Measurements from ENCODE around the gene EIF3A. TPM values are rescaled to one million over a fixed set of nuclear protein-coding genes. Genes with fewer than 3 reads are reported as not detected.

Gene EIF3A
- total and polyA plus RNA-seq, 2 donors (not counting 1 experiment from before 2014, with no cell fraction given): 39.9 to 112 TPM

Other genes with a start within 250 kb of the EIF3A start
- gene NANOS1, start 51.1 kb downstream of the EIF3A start, total RNA-seq: 1.0 and 1.2 TPM in 2 replicates
- 1.1 and 2.3 TPM in 2 replicates for gene NANOS1, start 51.1 kb downstream of the EIF3A start, polyA plus RNA-seq
- 79.1 and 116 TPM in 2 replicates for gene DENND10, start 23.3 kb upstream of the EIF3A start, total RNA-seq
- 92.4 and 125 TPM in 2 replicates for gene DENND10, start 23.3 kb upstream of the EIF3A start, polyA plus RNA-seq
- 17.7 TPM in 2 replicates for gene SFXN4, start 84.9 kb upstream of the EIF3A start, total RNA-seq
- gene SFXN4, start 84.9 kb upstream of the EIF3A start, polyA plus RNA-seq: 10.3 and 18.1 TPM in 2 replicates
- 144 and 287 TPM in 2 replicates for gene PRDX3, start 98.0 kb upstream of the EIF3A start, total RNA-seq
- 303 and 333 TPM in 2 replicates for gene PRDX3, start 98.0 kb upstream of the EIF3A start, polyA plus RNA-seq
- gene GRK5, start 126.8 kb upstream of the EIF3A start, total RNA-seq: 19.0 and 24.1 TPM in 2 replicates
- gene GRK5, start 126.8 kb upstream of the EIF3A start, polyA plus RNA-seq: 26.9 and 90.3 TPM in 2 replicates

Data from fibroblast of lung (primary cell).